Sciatic nerve (tissue), 2 donors: ENCODE measurements around the gene COL6A1. TPM values are rescaled to one million over a fixed set of nuclear protein-coding genes. Genes with fewer than 3 reads are reported as not detected.

Experiments
- ATAC-seq: fragments of 200-7000 bp; cut with Tn5 transposase; one replicate; pipeline ENCODE4 v1.9.1; 2020; ENCODE audit warnings: mild to moderate bottlenecking, moderate library complexity
- DNase-seq: peaks from one replicate; pipeline ENCODE4 v3.0.0-alpha.2; 2020; ENCODE audit warnings: low spot score
- intact Hi-C: fragments of 100-400 bp; cut with DNase I; formaldehyde crosslinking; loops from one replicate; pipeline ENCODE4 v1.14.2; 2022
- total RNA-seq: library from RNA; stranded (reverse); fragmentation: NEBNext Ultra II Directional; extraction: Animal tissue kit (Norgen Biotek cat#: 25700); gene quantifications from one replicate; pipeline ENCODE4 v1.2.1, GENCODE V29; 2021
- donor health status: DM: no; HTN: no; CAD: no.
- donor health status: DM: no; HTN: no; CAD: no.

Gene COL6A1
- total RNA-seq, 1 donor from 2014 or later, result 247 TPM

- intact Hi-C loops, result no loop called here
- ATAC-seq (no peak), DNase-seq (peak; percentile 51)
These were observed 70.5 kb downstream of the COL6A1 start for GRCh38 chr21:46051821-46052675.

- intact Hi-C loops, result no loop called here
- ATAC-seq (no peak), DNase-seq (peak; percentile 58)
These were observed 71.4 kb downstream of the COL6A1 start for GRCh38 chr21:46052703-46053651.

GRCh38 chr21:46054031-46054430, 72.5 kb downstream of the COL6A1 start:
- DNase-seq (peak; percentile 57), ATAC-seq (no peak)
- intact Hi-C loops, result no loop called here

GRCh38 chr21:46054451-46054881, 72.9 kb downstream of the COL6A1 start:
- intact Hi-C loops, result no loop called here
- peak; percentile 69 for DNase-seq
- ATAC-seq, result peak; percentile 48

Other genes starting within 250 kb of the COL6A1 start
- gene COL6A2, start 116.3 kb downstream of the COL6A1 start, total RNA-seq, result 397 TPM
- gene FTCD, start 173.8 kb downstream of the COL6A1 start, total RNA-seq, result 2.9 TPM
- gene SPATC1L, start 202.7 kb downstream of the COL6A1 start, total RNA-seq, result 9.9 TPM
- gene LSS, start 247.0 kb downstream of the COL6A1 start, total RNA-seq, result 111 TPM